Measurements from ENCODE around the gene KIF21B.

DNA sequence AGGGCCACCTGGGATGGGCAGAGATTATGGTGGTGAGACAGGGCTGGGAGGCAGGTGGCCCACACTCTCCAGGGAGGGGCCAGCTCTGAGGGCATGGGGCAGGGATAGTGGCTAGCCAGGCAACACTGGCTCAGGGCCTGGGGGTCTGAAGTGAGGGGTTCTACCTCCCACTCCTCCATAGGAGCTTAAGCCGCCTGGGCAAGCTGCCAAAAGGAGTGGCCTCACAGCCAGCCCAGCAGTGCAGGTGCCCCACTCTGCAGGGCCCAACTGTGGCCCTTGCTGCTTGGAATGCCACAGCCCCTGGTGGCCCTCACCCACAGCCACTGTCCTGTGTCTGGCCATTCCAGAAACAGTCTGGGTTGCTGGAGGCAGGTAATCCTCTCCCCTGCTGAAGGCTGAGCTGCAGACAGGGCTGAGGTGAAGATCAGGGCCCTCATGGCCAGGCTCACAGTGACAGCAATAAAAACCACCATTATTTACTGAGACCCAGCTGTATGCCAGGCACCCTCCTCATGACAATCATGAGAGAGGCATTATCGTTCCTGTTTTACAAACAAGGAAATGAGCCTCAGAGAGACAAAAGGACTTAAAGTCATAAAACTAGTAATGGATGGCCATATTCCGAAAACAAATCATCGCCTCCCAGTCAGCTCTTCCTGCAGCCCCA lies 31.0 kb downstream of the KIF21B start:
- TF ChIP-seq, protein P1, sequence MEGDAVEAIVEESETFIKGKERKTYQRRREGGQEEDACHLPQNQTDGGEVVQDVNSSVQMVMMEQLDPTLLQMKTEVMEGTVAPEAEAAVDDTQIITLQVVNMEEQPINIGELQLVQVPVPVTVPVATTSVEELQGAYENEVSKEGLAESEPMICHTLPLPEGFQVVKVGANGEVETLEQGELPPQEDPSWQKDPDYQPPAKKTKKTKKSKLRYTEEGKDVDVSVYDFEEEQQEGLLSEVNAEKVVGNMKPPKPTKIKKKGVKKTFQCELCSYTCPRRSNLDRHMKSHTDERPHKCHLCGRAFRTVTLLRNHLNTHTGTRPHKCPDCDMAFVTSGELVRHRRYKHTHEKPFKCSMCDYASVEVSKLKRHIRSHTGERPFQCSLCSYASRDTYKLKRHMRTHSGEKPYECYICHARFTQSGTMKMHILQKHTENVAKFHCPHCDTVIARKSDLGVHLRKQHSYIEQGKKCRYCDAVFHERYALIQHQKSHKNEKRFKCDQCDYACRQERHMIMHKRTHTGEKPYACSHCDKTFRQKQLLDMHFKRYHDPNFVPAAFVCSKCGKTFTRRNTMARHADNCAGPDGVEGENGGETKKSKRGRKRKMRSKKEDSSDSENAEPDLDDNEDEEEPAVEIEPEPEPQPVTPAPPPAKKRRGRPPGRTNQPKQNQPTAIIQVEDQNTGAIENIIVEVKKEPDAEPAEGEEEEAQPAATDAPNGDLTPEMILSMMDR (IDR thresholded peaks at IDR 0.05; ENCODE audit: insufficient read depth, low read length) = no peak
- TF ChIP-seq, protein P2, sequence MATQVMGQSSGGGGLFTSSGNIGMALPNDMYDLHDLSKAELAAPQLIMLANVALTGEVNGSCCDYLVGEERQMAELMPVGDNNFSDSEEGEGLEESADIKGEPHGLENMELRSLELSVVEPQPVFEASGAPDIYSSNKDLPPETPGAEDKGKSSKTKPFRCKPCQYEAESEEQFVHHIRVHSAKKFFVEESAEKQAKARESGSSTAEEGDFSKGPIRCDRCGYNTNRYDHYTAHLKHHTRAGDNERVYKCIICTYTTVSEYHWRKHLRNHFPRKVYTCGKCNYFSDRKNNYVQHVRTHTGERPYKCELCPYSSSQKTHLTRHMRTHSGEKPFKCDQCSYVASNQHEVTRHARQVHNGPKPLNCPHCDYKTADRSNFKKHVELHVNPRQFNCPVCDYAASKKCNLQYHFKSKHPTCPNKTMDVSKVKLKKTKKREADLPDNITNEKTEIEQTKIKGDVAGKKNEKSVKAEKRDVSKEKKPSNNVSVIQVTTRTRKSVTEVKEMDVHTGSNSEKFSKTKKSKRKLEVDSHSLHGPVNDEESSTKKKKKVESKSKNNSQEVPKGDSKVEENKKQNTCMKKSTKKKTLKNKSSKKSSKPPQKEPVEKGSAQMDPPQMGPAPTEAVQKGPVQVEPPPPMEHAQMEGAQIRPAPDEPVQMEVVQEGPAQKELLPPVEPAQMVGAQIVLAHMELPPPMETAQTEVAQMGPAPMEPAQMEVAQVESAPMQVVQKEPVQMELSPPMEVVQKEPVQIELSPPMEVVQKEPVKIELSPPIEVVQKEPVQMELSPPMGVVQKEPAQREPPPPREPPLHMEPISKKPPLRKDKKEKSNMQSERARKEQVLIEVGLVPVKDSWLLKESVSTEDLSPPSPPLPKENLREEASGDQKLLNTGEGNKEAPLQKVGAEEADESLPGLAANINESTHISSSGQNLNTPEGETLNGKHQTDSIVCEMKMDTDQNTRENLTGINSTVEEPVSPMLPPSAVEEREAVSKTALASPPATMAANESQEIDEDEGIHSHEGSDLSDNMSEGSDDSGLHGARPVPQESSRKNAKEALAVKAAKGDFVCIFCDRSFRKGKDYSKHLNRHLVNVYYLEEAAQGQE (IDR thresholded peaks at IDR 0.05; ENCODE audit: insufficient replicate concordance, low read depth) = no peak
- no peak for TF ChIP-seq POLR2AphosphoS5 (IDR thresholded peaks at IDR 0.05; ENCODE audit: low read depth)
- no peak for TF ChIP-seq GABPA (IDR thresholded peaks at IDR 0.05; ENCODE audit: low read depth)
- TF ChIP-seq SPI1 (IDR thresholded peaks at IDR 0.05; ENCODE audit: borderline replicate concordance, low read depth) = no peak

Measured in HL-60 (cell line).